Frontal cortex (tissue), 4 donors: ENCODE measurements around the gene MERTK. TPM values are rescaled to one million over a fixed set of nuclear protein-coding genes. Genes with fewer than 3 reads are reported as not detected.
"Not testable (repeated sequence)": the region's sequence is repeated elsewhere in the genome, so short reads cannot be mapped to it uniquely, and the experiment has no call there.

ENCODE experiments used
- DNase-seq, 2 donors: peaks; one replicate each; pipeline ENCODE4 v3.0.0; 2012; ENCODE audit warnings: low spot score in 2 of 2
- FAIRE-seq: peaks from 2 replicates; lab custom pipeline; 2012; peaks lifted over from hg19 to GRCh38; lab: Jason Lieb, UNC
- total RNA-seq: library from RNA; depleted of rRNA; stranded (reverse); fragments of >200 nt; gene quantifications from one replicate; pipeline ENCODE4 v1.2.3, GENCODE V29; 2014
- donor health status: control.
- donor health status: control.
- donor health status: control.

Gene MERTK
- total RNA-seq, 1 donor from 2014 or later = 2.4 TPM

- no peak for FAIRE-seq
- DNase-seq = no peak
Observed at GRCh38 chr2:111908578-111908977, 10.2 kb downstream of the MERTK start.

DNA sequence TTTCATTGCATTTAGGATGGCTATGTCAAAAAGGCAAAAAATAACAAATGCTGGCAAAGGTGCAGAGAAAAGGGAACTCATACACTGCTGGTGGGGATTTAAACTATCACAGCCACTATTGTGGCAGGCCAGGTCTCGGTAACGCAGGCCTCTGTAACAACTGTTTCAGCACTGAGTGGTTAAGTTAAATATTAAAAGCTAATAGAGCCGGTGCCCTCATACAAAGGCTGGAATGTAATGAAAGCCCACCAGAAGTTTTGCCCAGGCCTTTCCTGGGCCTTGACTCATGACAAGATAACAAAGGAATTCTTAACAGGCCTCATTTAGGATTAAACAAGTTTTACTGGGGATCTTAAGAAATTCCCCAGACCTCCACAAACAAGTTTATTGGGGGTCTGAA is 10.7 kb downstream of the MERTK start:
- DNase-seq (no peak), FAIRE-seq (no peak)

GRCh38 chr2:111909997-111910396 is 11.6 kb downstream of the MERTK start:
- not testable (repeated sequence) for FAIRE-seq, DNase-seq

DNA sequence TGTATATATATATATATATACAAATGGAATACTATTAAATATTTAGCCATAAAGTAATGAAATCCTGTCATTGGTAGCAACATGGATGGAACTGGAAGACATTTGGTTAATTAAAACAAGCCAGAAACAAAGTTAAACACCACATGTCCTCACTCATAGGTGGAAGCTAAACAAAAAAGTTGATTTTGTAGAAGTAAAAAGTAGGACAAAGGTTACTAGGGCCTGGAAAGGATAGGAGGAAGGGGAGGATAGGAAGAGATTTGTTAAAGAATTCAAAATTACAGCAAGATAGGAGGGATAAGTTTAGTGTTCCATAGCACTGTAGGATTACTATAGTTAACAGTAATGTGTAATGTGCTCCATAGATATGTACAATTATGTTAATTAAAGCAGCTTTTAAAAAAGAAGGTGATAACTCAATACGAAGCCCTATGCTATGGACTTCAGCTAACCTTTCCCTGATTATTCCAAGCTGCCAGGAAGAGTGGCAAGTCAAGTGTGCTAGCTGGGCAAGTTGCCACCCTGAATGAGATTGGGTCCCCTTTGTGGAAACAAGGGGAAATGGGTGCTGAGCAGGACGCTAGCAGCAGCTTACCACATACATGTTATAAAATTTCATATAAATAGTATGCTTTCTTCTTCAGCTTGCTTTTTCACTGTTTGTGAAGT is 12.3 kb downstream of the MERTK start:
- no peak for FAIRE-seq
- no peak for DNase-seq

- FAIRE-seq, DNase-seq: not testable (repeated sequence)
Observed at GRCh38 chr2:111911295-111911977, 13.0 kb downstream of the MERTK start.

GRCh38 chr2:111912547-111912946 is 14.1 kb downstream of the MERTK start:
- FAIRE-seq = no peak
- no peak for DNase-seq

GRCh38 chr2:111917106-111917505 is 18.7 kb downstream of the MERTK start:
- FAIRE-seq (no peak), DNase-seq (no peak)

DNA sequence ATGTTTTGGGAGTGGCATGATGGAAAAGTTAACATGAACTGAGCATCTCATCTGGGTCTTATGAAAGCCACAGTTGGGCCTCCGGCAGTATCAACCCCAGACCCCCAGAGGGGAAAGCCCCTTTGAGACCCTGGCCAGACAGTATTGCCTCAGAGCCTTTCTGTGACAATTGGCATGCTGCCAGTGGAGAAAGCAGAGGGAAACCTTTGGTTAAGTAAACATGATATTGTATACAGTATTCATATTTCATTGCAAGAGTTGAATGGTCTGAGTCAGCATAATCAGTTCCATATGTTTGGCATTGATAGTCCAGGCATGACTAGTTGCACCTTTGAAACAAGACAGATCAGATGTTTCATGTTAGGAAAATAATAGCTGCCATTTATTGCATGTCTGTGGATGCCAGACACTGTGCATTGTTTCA is 20.0 kb downstream of the MERTK start:
- FAIRE-seq (no peak), DNase-seq (no peak)

DNA sequence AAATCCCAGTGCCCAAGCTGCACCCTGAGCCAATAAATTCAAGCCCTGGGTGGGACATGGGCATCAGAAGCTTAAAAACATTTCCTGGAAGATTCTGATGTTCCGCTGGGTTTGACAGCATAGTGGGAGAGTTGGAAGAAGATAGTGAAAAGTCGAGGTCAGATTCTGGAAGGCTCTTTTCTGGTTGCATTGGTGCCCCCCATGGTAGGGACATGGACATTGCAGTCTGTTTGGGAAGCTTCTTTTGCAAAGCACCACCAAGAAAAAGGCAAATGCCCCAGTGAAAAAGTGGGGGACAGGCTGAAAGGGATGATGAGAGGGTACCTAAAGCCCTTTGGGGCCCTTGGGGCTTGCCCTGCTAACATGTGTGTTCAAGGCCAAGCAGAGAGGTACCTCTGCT is 21.0 kb downstream of the MERTK start:
- no peak for FAIRE-seq
- no peak for DNase-seq

- DNase-seq (peak in 1 of 2 donors; percentile 25), FAIRE-seq (no peak)
Observed at GRCh38 chr2:111919794-111920608, 21.6 kb downstream of the MERTK start.

DNA sequence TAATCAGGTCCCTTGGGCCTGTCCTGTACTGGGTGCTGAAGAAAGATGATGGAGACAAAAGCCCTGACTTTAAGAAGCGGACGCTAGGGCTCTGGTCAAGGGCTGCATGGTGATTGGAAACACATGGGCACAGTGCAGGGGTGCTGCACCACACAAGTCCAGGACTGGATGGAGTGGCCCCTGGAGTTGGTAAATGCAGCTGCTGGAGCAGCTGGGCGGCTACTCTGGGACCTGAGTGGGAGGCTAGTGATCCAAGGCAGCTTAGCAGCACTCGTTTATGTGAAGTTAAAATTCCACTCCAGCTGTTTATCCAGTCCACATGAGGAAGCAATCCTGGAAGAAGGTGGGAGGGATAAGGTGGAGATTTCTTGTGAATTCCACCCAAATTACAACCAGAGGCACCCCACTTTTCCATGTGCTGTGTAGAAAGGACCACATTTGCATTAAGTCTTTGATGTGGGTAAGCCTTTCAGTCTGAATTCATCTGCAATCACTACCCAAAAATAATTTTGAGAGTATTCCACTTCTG is 24.9 kb downstream of the MERTK start:
- FAIRE-seq (no peak), DNase-seq (no peak)

GRCh38 chr2:111924617-111925107 is 26.3 kb downstream of the MERTK start:
- no peak for DNase-seq
- no peak for FAIRE-seq

- DNase-seq (no peak), FAIRE-seq (no peak)
Observed at GRCh38 chr2:111927723-111928122, 29.3 kb downstream of the MERTK start.

DNA sequence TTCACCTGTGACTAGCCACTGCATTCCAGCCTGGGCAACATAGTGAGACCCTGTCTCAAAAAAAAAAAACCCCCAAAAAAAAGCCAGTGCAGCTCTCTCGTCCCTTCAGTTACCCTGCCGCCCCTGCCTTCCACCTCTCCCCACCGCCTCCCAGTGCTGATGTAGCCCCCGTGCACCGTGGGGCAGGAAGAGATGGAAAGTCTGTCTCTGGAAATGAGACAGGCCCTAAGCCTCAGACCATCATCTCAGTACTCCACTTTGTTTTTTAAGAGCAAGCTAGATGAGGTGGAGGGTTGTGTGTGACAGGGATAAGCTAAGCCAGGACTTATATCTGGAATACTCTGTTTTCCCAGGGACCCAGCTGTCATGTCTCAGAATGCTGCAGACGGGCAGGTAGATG is 32.0 kb downstream of the MERTK start:
- FAIRE-seq (no peak), DNase-seq (no peak)

- FAIRE-seq (no peak), DNase-seq (no peak)
Observed at GRCh38 chr2:111930875-111931274, 32.5 kb downstream of the MERTK start.

DNA sequence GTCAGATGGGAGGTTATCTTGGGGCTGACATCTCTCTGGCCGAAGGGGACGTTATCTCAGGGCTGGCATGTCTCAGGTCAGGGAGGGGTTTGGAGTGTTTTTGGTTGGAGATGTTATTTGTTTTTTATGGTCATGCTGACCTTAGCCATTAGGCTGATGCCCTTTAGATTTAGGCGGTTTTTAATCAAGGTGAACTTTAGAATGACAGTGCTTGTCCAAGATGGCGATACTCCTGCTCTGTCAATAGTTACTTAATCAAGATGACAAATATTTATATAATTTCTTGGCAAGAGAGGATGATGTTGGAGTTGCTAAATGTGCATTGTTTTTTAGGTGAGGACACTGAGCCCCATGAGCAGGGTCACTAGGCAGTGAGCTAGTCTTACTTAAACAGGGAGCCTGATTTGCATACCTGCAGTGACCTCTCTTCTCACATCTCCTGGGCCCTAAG is 34.5 kb downstream of the MERTK start:
- FAIRE-seq = no peak
- no peak for DNase-seq

DNA sequence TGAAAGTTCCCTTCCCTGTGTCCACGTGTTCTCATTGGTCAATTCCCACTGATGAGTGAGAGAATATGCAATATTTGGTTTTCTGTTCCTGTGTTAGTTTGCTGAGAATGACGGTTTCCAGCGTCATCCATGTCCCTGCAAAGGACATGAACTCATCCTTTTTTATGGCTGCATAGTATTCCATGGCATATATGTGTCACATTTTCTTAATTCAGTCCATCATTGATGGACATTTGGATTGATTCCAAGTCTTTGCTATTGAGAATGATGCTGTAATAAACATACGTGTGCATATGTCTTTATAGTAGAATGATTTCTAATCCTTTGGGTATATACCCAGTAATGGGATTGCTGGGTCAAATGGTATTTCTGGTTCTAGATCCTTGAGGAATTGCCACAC is 35.5 kb downstream of the MERTK start:
- DNase-seq, FAIRE-seq: not testable (repeated sequence)

GRCh38 chr2:111936881-111937280 is 38.5 kb downstream of the MERTK start:
- DNase-seq (no peak), FAIRE-seq (no peak)

DNA sequence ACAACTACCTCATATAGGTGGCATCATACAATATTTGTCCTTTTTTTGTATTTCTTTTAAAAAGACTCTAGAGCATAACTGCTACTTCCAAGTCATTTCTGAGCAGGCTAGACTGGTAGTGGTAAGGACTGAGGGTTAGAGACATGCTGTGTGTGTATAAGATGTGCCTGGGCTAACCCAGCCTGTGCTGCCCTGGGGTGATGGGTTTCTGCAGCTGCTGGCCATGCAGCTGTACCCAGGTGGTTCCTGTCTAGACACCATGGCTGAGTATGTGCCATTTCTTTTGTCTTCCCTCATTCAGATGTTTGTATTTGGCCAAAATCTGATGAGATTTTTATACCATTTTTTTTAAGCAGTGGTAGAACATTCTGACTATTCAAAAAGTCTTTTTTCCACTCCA is 40.0 kb downstream of the MERTK start:
- FAIRE-seq = no peak
- DNase-seq = no peak
